LoVo (cell line): ENCODE data around the gene SBNO1.
"Not testable (repeated sequence)": the region's sequence is repeated elsewhere in the genome, so short reads cannot be mapped to it uniquely, and the experiment has no call there.

Experiments used
- DNase-seq: peaks from one replicate; pipeline ENCODE4 v3.0.0-alpha.2; 2016; ENCODE audit warnings: low spot score

Gene SBNO1

GRCh38 chr12:123270214-123271000 lies 94.2 kb downstream of the SBNO1 start:
- DNase-seq = no peak

GRCh38 chr12:123269896-123270213 lies 94.8 kb downstream of the SBNO1 start:
- DNase-seq = no peak

GRCh38 chr12:123269395-123269892 lies 95.2 kb downstream of the SBNO1 start:
- no peak for DNase-seq

GRCh38 chr12:123268850-123269249 lies 95.8 kb downstream of the SBNO1 start:
- no peak for DNase-seq

GRCh38 chr12:123267991-123268843 lies 96.4 kb downstream of the SBNO1 start:
- DNase-seq = no peak

GRCh38 chr12:123267335-123267920 lies 97.2 kb downstream of the SBNO1 start:
- DNase-seq = no peak

- no peak for DNase-seq
Observed at GRCh38 chr12:123266679-123267277, 97.9 kb downstream of the SBNO1 start.

- DNase-seq = no peak
Observed at GRCh38 chr12:123265851-123266678, 98.6 kb downstream of the SBNO1 start.

GRCh38 chr12:123264642-123265041 lies 100.0 kb downstream of the SBNO1 start:
- no peak for DNase-seq

- DNase-seq = no peak
Observed at GRCh38 chr12:123263196-123263817, 101.3 kb downstream of the SBNO1 start.

- DNase-seq = no peak
Observed at GRCh38 chr12:123261196-123261595, 103.5 kb downstream of the SBNO1 start.

GRCh38 chr12:123260081-123260480 lies 104.6 kb downstream of the SBNO1 start:
- DNase-seq = no peak

GRCh38 chr12:123258593-123258992 lies 106.1 kb downstream of the SBNO1 start:
- no peak for DNase-seq

- DNase-seq = no peak
Observed at GRCh38 chr12:123254853-123255446, 109.7 kb downstream of the SBNO1 start.

- no peak for DNase-seq
Observed at GRCh38 chr12:123253641-123254459, 110.8 kb downstream of the SBNO1 start.

- DNase-seq = not testable (repeated sequence)
Observed at GRCh38 chr12:123252365-123252764, 112.3 kb downstream of the SBNO1 start.

- DNase-seq = no peak
Observed at GRCh38 chr12:123251403-123252076, 113.1 kb downstream of the SBNO1 start.

GRCh38 chr12:123250471-123251383 lies 113.9 kb downstream of the SBNO1 start:
- DNase-seq = peak; percentile 97
